DND-41 (cell line): ENCODE results near the gene ALDH1A3.

Source experiments
- CTCF ChIP-seq: IDR thresholded peaks from 2 replicates; pipeline ENCODE4 v1.5.1; 2012; ENCODE audit warnings: borderline replicate concordance, low read length, moderate library complexity, mild to moderate bottlenecking; ENCODE audit not compliant: poor library complexity, severe bottlenecking; ENCODE audit errors: extremely low read depth
- EZH2 ChIP-seq: IDR thresholded peaks from 3 replicates; pipeline ENCODE4 v1.6.1; 2012; ENCODE audit warnings: borderline replicate concordance, low read depth, mild to moderate bottlenecking, moderate library complexity, low read length, inconsistent platforms; ENCODE audit not compliant: severe bottlenecking

GRCh38 chr15:100844167-100844566, 35.5 kb upstream of the ALDH1A3 start:
- TF ChIP-seq CTCF (no peak), EZH2 (no peak)
